ENCODE results near the gene HPGDS.
"Not testable (repeated sequence)": the region's sequence is repeated elsewhere in the genome, so short reads cannot be mapped to it uniquely, and the experiment has no call there.

HPGDS gene

DNA sequence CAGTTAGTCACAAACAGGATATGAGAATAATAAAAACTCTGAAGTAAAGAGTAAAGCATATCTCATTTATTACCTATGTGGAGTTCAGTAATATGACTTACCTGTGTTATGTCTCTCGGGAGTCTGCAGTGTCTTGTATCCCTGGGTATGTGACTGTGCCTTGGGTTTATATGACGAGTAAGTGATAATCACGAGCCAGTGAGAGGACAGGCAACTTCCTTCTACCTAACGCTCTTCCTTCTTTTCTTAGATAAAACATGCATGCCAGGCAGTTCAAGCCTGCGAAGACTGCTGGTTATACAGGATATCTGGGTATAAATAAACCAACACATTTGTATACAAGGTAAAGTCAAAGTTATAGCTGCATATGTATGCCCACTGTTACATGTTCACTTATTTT, at the start of gene HPGDS:
Gene HPGDS, minus strand, starts transcription at position 143 of the 400 bp plus-strand sequence. CDS start 8,207 bp downstream, outside the sequence.
- no peak for DNase-seq

DNA sequence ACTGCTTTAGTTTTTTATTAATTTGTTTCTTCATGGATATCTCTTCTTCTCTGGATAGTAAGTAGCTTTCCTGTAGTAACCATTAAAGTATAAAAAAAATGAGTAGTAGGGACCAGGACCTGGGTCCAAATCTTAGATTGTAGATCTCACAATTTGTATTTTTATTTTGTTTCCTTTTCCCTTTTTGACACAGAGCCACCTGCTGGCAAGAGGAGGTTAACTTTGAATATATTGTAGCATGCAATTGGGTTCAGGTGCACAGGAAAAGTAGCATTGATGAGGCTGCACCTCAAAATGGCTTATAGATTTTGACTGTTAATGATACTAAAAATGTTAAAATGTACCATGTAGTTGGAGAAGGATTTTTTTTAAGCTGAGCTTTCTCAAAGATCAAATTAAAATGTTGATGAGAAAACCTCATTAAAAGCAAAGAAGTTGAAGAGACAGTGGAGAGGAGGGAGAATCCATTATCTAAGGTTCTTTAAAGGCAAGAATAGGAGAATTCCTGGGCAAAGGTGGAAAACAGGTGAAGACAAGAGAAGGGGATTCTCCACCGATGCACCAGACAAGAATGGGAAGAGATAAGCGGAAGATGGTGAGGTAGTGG, 48.3 kb upstream of the HPGDS start:
- DNase-seq = peak; percentile 2

DNA sequence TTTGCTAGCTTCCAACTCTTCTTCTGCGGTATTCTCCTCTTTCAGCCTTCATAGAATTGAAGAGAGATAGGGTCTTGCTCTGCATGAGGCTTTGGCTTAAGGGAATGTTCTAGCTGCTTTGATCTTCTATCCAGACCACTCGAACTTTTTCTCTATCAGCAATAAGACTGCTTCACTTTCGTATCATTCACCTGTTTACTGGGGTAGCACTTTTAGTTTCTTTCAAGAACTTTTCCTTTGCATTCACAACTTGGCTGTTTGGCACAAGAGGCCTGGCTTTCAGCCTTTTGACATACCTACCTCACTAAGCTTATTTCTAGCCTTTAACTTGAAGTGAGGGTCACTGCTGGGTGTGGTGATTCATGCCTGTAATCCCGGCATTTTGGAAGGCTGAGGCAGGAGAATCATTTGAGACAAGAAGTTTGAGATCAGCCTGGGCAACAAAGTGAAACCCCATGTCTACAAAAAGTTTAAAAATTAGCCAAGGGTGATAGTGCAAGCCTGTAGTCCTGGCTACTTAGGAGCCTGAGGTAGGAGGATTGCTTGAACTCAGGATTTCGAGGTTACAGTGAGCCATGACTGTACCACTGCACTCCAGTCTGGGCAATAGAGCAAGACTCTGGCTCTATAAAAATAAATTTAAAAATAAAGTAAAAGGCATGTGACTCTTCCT, 47.1 kb upstream of the HPGDS start:
- no peak for DNase-seq

DNA sequence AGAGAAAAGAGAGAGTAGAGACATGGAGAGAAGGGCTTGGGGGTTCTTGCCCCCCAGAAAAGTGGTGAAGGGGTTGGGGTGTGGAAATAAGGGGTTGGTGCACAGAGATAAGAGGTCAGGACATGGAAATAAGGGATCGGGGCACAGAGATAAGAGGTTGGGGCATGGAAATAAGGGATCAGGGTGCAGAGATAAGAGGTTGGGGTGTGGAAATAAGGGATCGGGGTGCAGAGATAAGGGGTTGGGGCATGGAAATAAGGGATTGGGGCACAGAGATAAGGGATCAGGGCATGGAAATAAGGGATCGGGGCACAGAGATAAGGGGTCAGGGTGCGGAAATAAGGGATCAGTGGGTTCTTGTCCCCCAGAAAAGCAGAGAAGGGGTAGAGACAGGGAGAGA, 45.3 kb upstream of the HPGDS start:
- not testable (repeated sequence) for DNase-seq

DNA sequence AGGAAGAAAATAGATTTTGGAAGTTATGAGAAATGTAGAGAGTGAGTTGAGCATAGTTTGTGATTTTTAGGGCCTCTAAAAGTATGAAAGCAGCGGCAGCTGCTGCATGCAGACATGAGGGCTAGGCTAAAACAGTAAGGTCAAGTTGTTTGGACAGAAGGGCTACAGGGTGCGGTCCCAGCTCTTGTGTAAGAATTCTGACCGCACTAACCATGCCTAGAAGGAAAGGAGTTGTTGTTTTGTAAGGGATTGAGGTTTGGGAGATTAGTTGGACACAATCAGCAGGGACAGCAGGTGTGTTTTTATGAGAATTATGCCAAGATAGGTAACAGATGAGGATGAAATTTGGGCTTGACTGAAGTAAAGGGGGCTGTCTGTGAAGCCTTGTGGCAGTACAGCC, 42.8 kb upstream of the HPGDS start:
- not testable (repeated sequence) for DNase-seq

DNA sequence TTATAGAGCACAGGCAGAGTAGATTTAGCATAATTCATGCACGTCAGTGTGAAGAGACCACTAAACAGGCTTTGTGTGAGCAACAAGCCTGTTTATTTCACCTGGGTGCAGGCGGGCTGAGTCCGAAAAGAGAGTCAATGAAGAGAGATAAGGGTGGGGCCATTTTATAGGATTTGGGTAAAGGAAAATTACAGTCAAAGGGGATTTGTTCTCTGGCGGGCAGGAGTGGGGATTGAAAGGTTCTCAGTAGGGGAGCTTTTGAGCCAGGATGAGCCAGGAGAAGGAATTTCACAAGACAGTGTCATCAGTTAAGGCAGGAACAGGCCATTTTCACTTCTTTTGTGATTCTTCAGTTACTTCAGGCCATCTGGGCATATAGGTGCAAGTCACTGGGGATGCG, 40.3 kb upstream of the HPGDS start:
- DNase-seq = not testable (repeated sequence)

DNA sequence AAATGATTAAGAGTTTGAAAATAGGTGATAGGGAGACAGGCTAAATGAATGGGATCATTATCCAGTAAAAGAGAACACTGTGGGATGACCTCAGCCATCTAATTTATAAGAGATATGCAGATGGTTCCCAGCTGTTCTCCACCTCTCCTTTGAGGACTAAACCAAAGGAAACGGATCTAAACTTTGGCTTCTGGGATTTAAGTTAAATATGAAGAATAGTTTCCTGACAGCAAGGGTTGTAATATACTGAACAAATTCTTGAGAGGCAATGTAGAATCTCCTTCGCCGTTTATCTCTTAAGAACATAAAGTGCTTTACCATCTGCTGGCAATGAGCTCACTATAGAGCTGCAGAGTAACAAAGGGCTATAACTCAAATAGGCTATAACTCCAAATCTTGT, 35.4 kb upstream of the HPGDS start:
- no peak for DNase-seq

DNA sequence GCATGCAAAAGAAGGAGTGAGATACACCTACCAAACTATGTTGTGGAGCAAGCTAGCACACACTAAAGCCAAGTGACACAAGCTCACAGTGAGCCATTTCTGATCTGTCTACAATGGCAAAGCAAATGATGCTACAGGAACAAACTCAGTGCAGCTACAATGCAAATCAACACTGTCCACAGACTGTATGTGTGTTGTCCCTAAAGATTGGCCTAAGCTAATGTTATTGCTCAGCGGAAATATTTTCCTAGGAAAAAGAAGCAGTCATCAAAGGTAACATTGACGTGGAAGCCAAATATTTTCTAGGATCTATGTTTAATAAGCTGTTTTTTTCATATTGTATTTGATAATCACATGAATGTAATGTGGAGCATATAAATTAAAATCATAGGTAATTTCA, 34.7 kb upstream of the HPGDS start:
- DNase-seq = no peak

DNA sequence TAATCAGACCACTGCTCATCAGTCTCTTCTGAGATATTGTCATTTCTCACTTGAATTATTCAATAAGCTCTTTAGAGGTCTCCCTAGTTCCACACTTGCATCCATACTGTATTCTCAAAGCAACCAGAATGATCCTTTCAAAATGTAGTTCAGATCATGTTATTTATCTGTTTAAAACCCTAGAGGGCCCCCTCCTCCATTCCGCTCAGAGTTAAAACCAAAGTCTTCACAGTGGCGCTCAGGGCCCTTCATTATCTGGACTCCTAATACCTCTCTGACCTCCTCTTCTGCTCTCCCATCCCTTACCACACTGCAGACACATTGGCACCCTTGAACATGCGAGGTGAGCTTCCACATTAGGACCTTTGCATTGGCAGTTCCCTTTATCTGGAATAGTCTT, 32.7 kb upstream of the HPGDS start:
- DNase-seq = no peak

DNA sequence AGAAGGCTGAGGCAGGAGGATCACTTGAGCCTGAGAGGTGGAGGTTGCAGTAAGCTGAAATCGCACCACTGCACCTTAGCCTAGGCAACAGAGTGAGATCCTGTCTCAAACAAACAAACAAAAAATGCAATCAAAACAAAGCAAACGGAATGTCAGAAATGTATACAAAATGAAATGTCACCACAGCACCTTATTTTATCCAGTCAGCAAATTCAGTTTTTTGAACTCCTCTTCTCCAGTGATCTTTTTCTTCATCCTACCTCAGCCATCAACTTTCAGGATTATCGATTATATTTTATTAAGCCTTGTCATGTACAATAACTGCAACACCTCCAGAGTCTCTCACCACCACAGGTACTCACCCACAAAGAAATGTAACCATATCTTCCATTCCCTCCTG, 31.1 kb upstream of the HPGDS start:
- DNase-seq = no peak

DNA sequence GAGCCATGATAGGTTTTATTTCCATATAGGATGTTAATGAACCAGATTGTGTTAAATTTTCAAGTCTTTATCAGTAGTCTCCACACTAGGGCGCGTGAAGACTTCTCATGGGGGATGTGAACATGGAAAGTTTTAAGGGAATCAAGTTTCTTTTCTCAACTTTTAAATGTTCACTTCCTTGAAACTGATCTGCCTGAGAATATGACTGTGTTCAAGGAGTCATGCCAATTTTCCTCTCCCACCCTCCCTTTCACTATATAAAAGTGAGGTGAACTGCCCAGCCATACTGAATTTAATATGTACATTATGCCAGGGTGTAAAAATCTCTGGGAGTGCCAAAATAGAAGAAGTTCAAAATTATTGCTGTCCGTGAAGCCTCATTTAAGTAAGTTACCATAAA, 30.4 kb upstream of the HPGDS start:
- no peak for DNase-seq

DNA sequence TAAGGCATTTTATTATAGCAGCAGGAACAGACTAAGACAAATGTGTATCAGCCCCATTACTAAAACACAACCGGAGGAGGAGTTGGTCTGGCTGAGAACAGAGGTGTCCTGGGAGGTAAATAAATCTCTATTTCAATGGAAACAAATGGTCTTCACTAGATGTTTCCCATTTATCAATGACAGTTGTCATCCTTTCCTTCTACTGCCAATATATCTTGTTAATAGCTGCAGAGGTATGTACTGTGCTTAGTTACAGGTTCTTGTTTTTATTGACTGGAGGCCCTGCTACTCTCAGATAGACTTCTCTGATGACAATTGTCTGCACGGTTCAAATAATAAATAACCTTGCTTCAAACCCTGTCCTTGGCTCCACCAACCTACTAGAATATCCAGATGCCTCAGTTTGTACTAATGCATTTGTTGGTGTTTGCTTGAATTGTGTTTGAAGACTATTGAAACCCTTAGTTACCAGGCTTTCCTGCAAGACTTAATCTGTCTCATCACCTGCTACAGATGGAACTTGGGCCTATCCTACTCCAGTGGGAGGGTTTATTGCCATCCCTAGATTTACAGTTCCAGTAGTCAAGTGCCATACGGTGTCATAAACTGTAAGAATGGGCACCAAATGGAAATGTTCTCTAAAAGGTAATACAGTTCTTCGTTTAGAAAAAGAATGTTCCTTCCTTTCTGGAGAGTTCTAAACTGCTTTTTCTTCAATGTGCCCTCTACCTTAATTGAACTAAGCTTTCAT, 29.8 kb upstream of the HPGDS start:
- no peak for DNase-seq

DNA sequence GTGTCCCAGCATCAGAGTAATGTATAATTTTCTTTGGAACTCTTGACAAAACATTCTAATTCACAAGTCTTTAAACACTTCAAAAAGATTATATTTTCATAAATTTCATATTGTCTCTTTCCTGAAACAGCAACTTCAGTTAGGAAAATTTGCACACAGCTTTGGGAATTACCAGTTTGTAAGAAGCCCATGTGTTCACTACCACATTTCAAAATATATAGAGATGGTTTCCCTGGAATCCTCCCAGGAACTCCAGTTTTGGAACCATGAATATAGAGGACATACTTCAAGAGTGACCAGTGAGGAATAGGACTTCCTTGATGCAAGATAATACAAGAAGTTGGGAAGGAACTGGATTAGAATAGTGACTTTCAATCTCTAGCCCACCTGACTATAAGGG, 28.7 kb upstream of the HPGDS start:
- DNase-seq = no peak

DNA sequence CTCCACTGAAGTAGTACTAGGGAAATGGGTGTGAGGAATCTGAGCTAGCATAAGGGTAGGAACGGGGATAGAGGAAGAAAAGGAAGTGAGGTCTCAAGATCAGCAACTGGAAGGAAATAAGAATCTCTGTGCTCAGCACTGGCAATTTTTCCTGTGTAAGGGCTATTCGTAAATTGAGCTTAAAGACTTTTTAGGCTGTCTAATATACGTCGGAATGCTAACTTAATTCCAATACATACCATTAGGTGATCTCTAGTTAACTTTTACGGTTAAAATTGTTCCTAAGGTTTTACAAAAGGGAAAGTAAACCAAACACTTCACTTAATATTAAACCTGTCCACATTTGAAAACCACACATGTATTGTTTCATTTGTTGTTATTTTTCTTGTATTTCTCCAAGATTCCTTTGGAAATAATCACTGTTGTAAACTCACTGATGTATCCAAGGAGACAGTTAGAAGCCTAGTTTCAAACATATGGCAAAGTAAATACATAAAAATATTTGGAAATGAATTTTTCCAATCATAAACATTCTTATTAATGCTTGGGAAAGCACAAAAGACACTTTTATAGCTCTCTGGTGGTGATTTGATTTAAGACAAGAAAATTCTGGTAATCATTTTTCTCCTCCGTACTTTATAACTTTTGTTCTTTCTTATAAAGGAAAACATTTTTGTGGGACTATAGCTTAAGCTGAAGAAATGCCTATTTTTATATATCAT, 28.1 kb upstream of the HPGDS start:
- DNase-seq = no peak

DNA sequence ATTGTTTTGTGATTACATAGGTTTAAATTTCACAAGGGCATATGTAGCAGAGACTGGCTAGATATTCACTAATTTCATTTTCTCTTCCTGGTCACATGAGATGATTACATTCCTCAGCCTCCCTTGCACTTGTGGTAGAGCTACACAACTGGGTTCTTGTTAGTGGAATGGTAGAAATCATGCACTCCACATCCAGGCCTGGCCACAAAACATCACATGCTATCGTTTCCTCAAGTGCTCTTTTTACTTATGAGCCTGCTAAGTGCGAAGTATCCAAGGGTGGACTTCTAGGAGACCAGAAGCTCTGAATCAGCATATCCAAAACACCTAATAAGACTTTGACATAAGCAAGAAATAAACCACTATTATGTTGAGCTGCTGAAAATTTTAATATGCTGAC, 26.4 kb upstream of the HPGDS start:
- DNase-seq = no peak

DNA sequence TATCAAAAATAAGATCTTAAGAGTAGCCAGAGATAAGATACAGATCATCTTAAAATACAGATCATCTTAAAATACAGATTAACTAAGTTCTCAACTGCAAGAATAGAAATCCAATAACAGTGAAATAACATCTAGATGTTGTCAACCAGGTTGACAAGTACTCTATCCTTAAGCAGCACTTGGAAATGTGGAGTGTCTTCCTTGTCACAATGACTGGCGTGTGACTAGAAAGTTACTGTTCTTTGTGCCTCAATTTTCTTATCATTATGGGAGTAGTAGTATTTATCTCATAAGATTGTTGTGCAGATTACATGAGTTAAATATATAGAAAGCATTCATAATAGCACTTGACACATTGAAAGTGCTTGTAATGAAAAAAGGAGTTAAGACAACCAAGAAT, 25.8 kb upstream of the HPGDS start:
- DNase-seq = no peak

DNA sequence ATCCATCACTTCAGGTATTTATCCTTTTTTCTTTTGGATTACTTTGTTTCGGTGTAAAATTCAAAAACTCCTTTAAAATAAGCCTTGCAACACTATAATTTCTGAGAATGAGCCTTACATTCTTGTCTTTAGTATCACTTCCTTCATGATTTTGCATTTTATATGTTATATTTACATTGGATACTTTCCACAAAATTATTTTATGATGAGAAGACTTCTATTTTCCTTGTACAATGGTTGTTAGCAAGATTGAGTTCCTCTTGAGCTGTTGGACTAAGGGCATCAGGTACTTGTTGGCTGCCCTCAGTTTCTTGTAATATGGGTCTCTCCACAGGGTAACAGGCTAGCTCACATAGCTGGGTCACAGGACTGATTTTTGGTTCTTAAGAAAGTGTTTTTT, 22.7 kb upstream of the HPGDS start:
- DNase-seq = no peak

DNA sequence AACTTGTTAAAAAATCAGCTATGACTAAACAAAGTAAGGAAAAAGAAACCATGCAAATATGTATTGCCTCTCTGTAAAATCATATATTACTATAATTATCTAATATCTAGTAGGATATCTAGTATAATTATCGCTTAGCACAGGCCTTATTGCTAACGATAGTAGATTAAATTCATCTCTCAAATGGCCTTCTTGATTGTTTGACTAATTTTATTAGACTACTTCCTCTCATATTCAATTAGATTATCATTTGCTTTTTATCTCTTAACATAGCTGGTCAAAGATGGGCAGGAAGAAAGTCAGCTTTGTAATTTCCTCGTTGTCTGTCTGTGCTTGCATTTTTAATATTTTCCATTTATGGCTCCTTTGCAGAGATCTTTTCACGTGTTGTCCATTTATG, 21.9 kb upstream of the HPGDS start:
- DNase-seq = no peak

DNA sequence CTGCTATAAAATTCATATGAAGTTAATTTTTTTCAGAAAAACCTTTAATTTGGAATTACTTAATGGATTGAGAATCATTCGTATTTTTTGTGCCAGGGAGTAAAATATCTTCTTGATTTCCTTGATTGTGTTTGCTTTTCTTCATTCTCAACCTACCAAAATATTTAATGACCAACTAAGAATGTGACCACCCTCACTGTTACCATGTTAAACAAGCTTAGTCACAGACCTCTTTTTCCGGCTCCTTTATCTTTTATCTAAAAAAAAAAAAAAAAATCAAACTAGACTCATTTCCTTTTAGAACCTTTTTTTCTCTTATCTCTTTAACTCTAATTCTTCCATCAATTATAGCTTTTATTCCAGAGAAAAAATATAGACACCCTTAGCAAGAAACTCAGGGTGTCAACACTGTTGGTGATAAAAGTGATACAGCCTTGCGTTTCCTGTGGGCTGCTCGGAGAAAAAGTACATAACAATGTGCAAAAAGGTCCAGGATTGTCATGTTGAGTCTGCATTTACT, 20.6 kb upstream of the HPGDS start:
- DNase-seq = no peak

DNA sequence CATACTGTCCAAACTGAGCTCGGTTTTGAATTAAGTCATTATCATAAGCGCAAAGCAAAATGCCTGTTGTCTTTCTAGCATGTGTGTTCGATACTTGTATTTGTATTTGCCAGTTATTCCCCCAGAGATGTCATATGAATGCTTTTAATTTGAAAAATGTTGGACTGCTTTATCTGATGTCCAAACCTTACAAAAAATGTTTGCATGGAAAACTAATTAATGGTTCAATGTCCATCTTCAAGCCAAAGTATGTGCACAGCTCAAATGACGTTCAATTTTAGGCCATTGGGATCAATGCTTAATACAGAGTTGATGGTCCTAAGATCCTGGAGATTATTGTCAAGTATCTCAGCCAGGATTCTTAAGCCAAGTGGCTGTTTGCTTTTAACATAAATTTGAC, 17.2 kb upstream of the HPGDS start:
- no peak for DNase-seq

DNA sequence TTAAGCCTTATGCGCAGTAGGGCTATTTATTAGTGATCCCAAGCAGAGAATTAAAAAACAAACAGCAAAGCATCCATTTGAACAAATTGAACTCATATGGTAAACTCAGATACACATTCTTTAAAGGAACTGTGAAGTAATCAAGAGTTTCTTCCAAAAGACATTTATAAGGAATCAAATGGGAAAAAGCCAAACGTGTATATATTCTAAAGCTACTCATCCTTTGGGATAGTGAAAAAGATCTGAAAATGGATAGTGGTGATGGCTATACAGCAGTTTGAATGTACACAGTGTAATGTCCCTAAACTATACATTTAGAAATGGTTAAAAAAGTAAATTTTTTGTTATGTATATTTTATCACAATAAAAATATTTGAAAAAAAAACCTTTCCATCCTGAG, 16.6 kb upstream of the HPGDS start:
- DNase-seq = no peak

DNA sequence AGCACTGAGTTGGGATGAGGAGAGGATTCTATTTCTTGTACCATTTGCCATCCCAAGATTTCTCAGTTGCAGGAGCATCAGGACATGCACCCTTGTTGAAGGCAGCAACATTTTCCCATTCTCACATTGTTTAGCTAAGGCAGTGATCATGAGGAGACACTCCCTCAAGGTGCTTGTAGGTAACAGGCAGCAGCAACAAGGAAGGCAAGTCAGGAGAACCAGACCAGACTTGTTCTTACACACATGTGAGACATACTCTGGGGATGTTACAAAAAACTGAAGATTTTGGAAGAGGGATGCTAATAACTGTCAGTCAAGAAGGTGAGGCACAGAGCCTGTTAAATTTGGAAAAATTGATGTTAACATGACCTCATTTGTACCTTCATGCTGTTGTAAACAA, 15.5 kb upstream of the HPGDS start:
- no peak for DNase-seq

DNA sequence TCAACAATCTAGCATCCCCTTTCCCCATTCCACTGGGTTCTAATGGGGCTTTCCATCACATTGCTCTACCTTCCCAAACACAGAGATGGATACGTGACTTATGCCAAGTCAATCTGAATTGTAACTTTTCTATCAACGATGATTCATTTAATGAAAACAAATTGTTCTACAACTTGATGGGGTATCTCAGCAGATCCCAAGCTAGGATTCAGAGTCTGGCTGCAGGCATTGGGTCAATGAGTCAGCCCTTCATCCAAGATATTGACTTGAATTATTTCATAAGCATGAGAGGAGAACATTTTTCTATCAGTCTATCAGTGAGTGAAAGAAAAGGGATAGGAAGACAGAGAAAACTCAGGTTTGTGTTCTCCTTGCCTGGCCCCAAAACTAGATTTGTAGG, 15.0 kb upstream of the HPGDS start:
- DNase-seq = no peak

DNA sequence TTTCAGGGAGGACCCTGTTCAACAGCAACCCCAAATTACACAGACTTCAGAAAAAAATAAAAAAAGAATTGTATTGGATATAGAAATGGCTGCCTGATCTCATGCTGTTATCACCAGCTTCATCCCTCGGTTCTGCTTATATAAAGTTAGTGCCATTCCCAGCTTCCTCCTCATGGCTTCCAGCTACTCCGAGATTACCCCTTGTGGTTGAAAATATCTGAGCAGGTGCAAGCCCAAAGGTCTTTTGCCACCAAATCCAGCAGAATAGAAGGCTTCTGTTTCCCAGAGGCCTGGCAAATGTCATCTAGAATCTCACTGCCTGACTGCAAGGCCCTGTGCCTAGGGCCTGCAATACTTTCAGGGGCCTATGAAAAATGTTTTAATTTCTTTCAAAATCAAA, 13.8 kb upstream of the HPGDS start:
- DNase-seq = no peak
